WERI-Rb-1 (cell line): ENCODE data around the gene AOC1.

Experiments used
- DNase-seq: peaks from one replicate; pipeline ENCODE4 v3.0.0-alpha.2; 2020
- H3K27ac ChIP-seq: fragments of 250-450 bp; sonication (Bioruptor Pico); 2 replicates; pipeline ENCODE4 v1.5.1; 2020; ENCODE audit warnings: mild to moderate bottlenecking, moderate library complexity
- H3K27me3 ChIP-seq: fragments of 250-450 bp; sonication (Bioruptor Pico); 2 replicates; pipeline ENCODE4 v1.5.1; 2021; ENCODE audit warnings: mild to moderate bottlenecking, low read depth, moderate library complexity; ENCODE audit not compliant: insufficient read depth, severe bottlenecking
- H3K36me3 ChIP-seq: fragments of 250-450 bp; sonication (Bioruptor Pico); 2 replicates; pipeline ENCODE4 v1.5.1; 2020; ENCODE audit warnings: mild to moderate bottlenecking, moderate library complexity
- H3K4me3 ChIP-seq: 2 replicates; pipeline ENCODE4 v1.5.1; 2011; ENCODE audit warnings: low read depth, mild to moderate bottlenecking, control low read depth, low read length
- H3K9me3 ChIP-seq: fragments of 250-450 bp; sonication (Bioruptor Pico); 2 replicates; pipeline ENCODE4 v1.5.1; 2021; ENCODE audit warnings: mild to moderate bottlenecking, moderate library complexity; ENCODE audit not compliant: severe bottlenecking
- CTCF ChIP-seq: IDR thresholded peaks from 2 replicates; pipeline ENCODE4 v1.5.1; 2011; ENCODE audit warnings: low read depth, mild to moderate bottlenecking, control low read depth, inconsistent platforms, low read length

Gene AOC1

GRCh38 chr7:150848561-150849115 lies 3.7 kb upstream of the AOC1 start:
- Histone ChIP-seq H3K9me3 (no peaks in the 10 kb centered on the region), H3K27me3 (no peaks in the 10 kb centered on the region), H3K27ac (no peak overlapping the region), H3K36me3 (no peaks in the 10 kb centered on the region), H3K4me3 (no peak overlapping the region)
- DNase-seq, result no peak
- TF ChIP-seq CTCF, result no peak

- Histone ChIP-seq H3K9me3 (no peaks in the 10 kb centered on the region), H3K27me3 (no peaks in the 10 kb centered on the region), H3K36me3 (no peaks in the 10 kb centered on the region), H3K4me3 (no peak overlapping the region), H3K27ac (no peak overlapping the region)
- TF ChIP-seq CTCF, result no peak
- DNase-seq, result no peak
Measured at GRCh38 chr7:150849204-150849775, 3.0 kb upstream of the AOC1 start.

- TF ChIP-seq CTCF, result no peak
- no peak overlapping the region for H3K4me3 ChIP-seq
- H3K36me3 ChIP-seq, result no peaks in the 10 kb centered on the region
- no peak for DNase-seq
- H3K27ac ChIP-seq, result no peak overlapping the region
- H3K27me3 ChIP-seq, result no peaks in the 10 kb centered on the region
- H3K9me3 ChIP-seq, result no peaks in the 10 kb centered on the region
Measured at GRCh38 chr7:150850273-150850672, 2.0 kb upstream of the AOC1 start.

- DNase-seq, result no peak
- Histone ChIP-seq H3K27me3 (no peaks in the 10 kb centered on the region), H3K27ac (no peak overlapping the region), H3K4me3 (no peak overlapping the region), H3K36me3 (no peaks in the 10 kb centered on the region), H3K9me3 (no peaks in the 10 kb centered on the region)
- no peak for TF ChIP-seq CTCF
Measured at GRCh38 chr7:150851492-150852370, 586 bp upstream of the AOC1 start.

- TF ChIP-seq CTCF, result no peak
- no peaks in the 10 kb centered on the region for H3K27me3 ChIP-seq
Measured at GRCh38 chr7:150854066-150855000, 2.0 kb downstream of the AOC1 start.

More at GRCh38 chr7:150854066-150855000, 2.0 kb downstream of the AOC1 start:
- Histone ChIP-seq H3K36me3 (no peaks in the 10 kb centered on the region), H3K4me3 (no peak overlapping the region), H3K9me3 (no peaks in the 10 kb centered on the region), H3K27ac (no peak overlapping the region)
- no peak for DNase-seq
